HEK293 (cell line): ENCODE results near the gene ARID1A.

Experiments
- EGR2 ChIP-seq: fragments of 450-650 bp; formaldehyde crosslinking; IDR thresholded peaks from 2 replicates; pipeline ENCODE4 v1.5.1; 2016; ENCODE audit warnings: low read depth, missing biosample characterization, missing genetic modification characterization
- IKZF3 ChIP-seq: fragments of 450-650 bp; IDR thresholded peaks from 2 replicates; pipeline ENCODE4 v1.5.0; 2018; ENCODE audit warnings: missing biosample characterization, mild to moderate bottlenecking, missing genetic modification characterization, moderate library complexity
- OVOL3 ChIP-seq: fragments of 450-650 bp; formaldehyde crosslinking; IDR thresholded peaks from 2 replicates; pipeline ENCODE4 v1.5.1; 2016; ENCODE audit warnings: missing biosample characterization, missing genetic modification characterization
- SETDB1 ChIP-seq: IDR thresholded peaks from one replicate; pipeline ENCODE4 v1.6.1; 2017; ENCODE audit warnings: mild to moderate bottlenecking, low read length, moderate library complexity, mixed read lengths; ENCODE audit not compliant: insufficient read length
- WT1 ChIP-seq: fragments of 450-650 bp; formaldehyde crosslinking; IDR thresholded peaks from 2 replicates; pipeline ENCODE4 v1.5.1; 2016; ENCODE audit warnings: missing biosample characterization, missing genetic modification characterization
- ZEB2 ChIP-seq: fragments of 450-650 bp; formaldehyde crosslinking; IDR thresholded peaks from 2 replicates; pipeline ENCODE4 v1.5.1; 2016; ENCODE audit warnings: missing biosample characterization, missing genetic modification characterization
- ZNF2 ChIP-seq: fragments of 450-650 bp; formaldehyde crosslinking; IDR thresholded peaks from 2 replicates; pipeline ENCODE4 v1.5.1; 2016; ENCODE audit warnings: missing biosample characterization, missing genetic modification characterization
- ZNF24 ChIP-seq: fragments of 450-650 bp; formaldehyde crosslinking; IDR thresholded peaks from 2 replicates; pipeline ENCODE4 v1.5.1; 2016; ENCODE audit warnings: missing biosample characterization, missing genetic modification characterization
- ZNF274 ChIP-seq, 2 experiments: fragments of 200-500 bp in 1 of 2; fragments of 450-650 bp in 1 of 2; sonication (Bioruptor generic) in 1 of 2; formaldehyde crosslinking in 1 of 2; IDR thresholded peaks; 2 replicates each; pipeline versions ENCODE4 v1.5.1 to v1.6.1; 2014 to 2016; ENCODE audit warnings: borderline replicate concordance in 1 of 2, inconsistent platforms in 1 of 2, low read length in 1 of 2, missing biosample characterization in 1 of 2, missing genetic modification characterization in 1 of 2
- ZNF37A ChIP-seq: fragments of 450-650 bp; IDR thresholded peaks from 2 replicates; pipeline ENCODE4 v1.5.1; 2018; ENCODE audit warnings: missing biosample characterization, missing genetic modification characterization
- ZNF423 ChIP-seq: fragments of 450-650 bp; formaldehyde crosslinking; IDR thresholded peaks from 2 replicates; pipeline ENCODE4 v1.5.1; 2016; ENCODE audit warnings: missing biosample characterization, missing genetic modification characterization
- ZNF433 ChIP-seq: fragments of 450-650 bp; formaldehyde crosslinking; IDR thresholded peaks from 2 replicates; pipeline ENCODE4 v1.5.1; 2016; ENCODE audit warnings: missing biosample characterization, missing genetic modification characterization, low read depth
- ZNF530 ChIP-seq: fragments of 450-650 bp; formaldehyde crosslinking; IDR thresholded peaks from 2 replicates; pipeline ENCODE4 v1.5.1; 2016; ENCODE audit warnings: low read depth, missing biosample characterization, missing genetic modification characterization
- ZNF561 ChIP-seq: fragments of 450-650 bp; IDR thresholded peaks from 2 replicates; pipeline ENCODE4 v1.5.1; 2018; ENCODE audit warnings: missing biosample characterization, missing genetic modification characterization, borderline replicate concordance
- ZNF600 ChIP-seq: fragments of 450-650 bp; formaldehyde crosslinking; IDR thresholded peaks from 2 replicates; pipeline ENCODE4 v1.5.1; 2016; ENCODE audit warnings: missing biosample characterization, missing genetic modification characterization
- ZNF621 ChIP-seq: fragments of 450-650 bp; formaldehyde crosslinking; IDR thresholded peaks from 2 replicates; pipeline ENCODE4 v1.5.1; 2017; ENCODE audit warnings: missing biosample characterization, missing genetic modification characterization
- ZNF626 ChIP-seq: fragments of 450-650 bp; sonication (Bioruptor Pico); formaldehyde crosslinking; IDR thresholded peaks from 2 replicates; pipeline ENCODE4 v1.5.1; 2018; ENCODE audit warnings: missing biosample characterization, missing genetic modification characterization, inconsistent platforms
- ZNF664 ChIP-seq: fragments of 450-650 bp; formaldehyde crosslinking; IDR thresholded peaks from 2 replicates; pipeline ENCODE4 v1.5.1; 2016; ENCODE audit warnings: missing biosample characterization, missing genetic modification characterization
- ZNF76 ChIP-seq: fragments of 450-650 bp; formaldehyde crosslinking; IDR thresholded peaks from 2 replicates; pipeline ENCODE4; 2016; ENCODE audit warnings: low read depth, missing biosample characterization, missing genetic modification characterization, borderline replicate concordance
- ZNF791 ChIP-seq: fragments of 450-650 bp; formaldehyde crosslinking; IDR thresholded peaks from 2 replicates; pipeline ENCODE4 v1.5.1; 2016; ENCODE audit warnings: missing biosample characterization, missing genetic modification characterization
- TF ChIP-seq, protein P1 (sequence below): fragments of 450-650 bp; formaldehyde crosslinking; IDR thresholded peaks from 2 replicates; pipeline ENCODE4 v1.5.1; 2016; ENCODE audit warnings: missing biosample characterization, missing genetic modification characterization, borderline replicate concordance
- TF ChIP-seq, protein P2 (sequence below): fragments of 450-650 bp; formaldehyde crosslinking; IDR thresholded peaks from 2 replicates; pipeline ENCODE4 v1.5.1; 2016; ENCODE audit warnings: missing biosample characterization, missing genetic modification characterization, borderline replicate concordance
- TF ChIP-seq, protein P3 (sequence below): fragments of 450-650 bp; formaldehyde crosslinking; IDR thresholded peaks from 2 replicates; pipeline ENCODE4 v1.5.1; 2017; ENCODE audit warnings: missing biosample characterization, missing genetic modification characterization
- TF ChIP-seq, protein P4 (sequence below): fragments of 450-650 bp; formaldehyde crosslinking; IDR thresholded peaks from 2 replicates; pipeline ENCODE4 v1.5.1; 2016; ENCODE audit warnings: missing biosample characterization, missing genetic modification characterization
- TF ChIP-seq, protein P5 (sequence below): fragments of 450-650 bp; formaldehyde crosslinking; IDR thresholded peaks from 2 replicates; pipeline ENCODE4 v1.5.1; 2016; ENCODE audit warnings: missing biosample characterization, missing genetic modification characterization, low read depth
- TF ChIP-seq, protein P6 (sequence below): fragments of 450-650 bp; formaldehyde crosslinking; IDR thresholded peaks from 2 replicates; pipeline ENCODE4 v1.5.1; 2016; ENCODE audit warnings: missing biosample characterization, missing genetic modification characterization

Gene ARID1A

DNA sequence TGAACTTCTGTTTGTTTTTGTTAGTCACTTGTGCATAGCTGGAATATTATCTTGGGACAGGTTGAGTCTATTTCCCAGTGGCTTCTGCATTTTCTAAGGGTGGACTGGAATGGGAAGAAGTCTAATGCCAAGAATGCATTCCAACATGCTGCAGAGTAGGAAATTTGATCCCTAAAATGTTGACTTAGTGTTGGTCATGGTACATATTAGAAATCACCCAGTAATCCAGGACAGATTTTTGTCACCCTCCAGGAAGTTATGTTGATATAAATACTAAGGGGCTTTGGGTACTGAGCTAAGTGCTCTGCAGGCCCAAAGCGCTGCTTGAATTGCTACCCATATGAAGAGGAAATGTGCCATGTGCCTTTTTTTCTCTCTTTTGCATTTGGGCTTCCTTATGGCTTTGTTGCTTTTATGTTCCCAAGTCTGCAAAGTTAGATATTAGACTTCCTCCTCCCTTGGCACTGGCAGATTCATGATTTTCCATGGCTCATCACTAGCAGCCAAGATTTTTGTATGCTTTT is 10.0 kb downstream of the ARID1A start (continued):
- TF ChIP-seq, protein P1, sequence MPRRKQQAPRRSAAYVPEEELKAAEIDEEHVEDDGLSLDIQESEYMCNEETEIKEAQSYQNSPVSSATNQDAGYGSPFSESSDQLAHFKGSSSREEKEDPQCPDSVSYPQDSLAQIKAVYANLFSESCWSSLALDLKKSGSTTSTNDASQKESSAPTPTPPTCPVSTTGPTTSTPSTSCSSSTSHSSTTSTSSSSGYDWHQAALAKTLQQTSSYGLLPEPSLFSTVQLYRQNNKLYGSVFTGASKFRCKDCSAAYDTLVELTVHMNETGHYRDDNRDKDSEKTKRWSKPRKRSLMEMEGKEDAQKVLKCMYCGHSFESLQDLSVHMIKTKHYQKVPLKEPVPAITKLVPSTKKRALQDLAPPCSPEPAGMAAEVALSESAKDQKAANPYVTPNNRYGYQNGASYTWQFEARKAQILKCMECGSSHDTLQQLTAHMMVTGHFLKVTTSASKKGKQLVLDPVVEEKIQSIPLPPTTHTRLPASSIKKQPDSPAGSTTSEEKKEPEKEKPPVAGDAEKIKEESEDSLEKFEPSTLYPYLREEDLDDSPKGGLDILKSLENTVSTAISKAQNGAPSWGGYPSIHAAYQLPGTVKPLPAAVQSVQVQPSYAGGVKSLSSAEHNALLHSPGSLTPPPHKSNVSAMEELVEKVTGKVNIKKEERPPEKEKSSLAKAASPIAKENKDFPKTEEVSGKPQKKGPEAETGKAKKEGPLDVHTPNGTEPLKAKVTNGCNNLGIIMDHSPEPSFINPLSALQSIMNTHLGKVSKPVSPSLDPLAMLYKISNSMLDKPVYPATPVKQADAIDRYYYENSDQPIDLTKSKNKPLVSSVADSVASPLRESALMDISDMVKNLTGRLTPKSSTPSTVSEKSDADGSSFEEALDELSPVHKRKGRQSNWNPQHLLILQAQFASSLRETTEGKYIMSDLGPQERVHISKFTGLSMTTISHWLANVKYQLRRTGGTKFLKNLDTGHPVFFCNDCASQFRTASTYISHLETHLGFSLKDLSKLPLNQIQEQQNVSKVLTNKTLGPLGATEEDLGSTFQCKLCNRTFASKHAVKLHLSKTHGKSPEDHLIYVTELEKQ = peak; percentile 80
- no peak for TF ChIP-seq ZNF626 (tag by site-specific recombination)
- 0 out of 2 replicates have a peak, but pooled peaks have one; percentile 23 for TF ChIP-seq ZNF2 (tag by site-specific recombination)
- TF ChIP-seq ZNF423 (tag by site-specific recombination) = no peak
- TF ChIP-seq, protein P2, sequence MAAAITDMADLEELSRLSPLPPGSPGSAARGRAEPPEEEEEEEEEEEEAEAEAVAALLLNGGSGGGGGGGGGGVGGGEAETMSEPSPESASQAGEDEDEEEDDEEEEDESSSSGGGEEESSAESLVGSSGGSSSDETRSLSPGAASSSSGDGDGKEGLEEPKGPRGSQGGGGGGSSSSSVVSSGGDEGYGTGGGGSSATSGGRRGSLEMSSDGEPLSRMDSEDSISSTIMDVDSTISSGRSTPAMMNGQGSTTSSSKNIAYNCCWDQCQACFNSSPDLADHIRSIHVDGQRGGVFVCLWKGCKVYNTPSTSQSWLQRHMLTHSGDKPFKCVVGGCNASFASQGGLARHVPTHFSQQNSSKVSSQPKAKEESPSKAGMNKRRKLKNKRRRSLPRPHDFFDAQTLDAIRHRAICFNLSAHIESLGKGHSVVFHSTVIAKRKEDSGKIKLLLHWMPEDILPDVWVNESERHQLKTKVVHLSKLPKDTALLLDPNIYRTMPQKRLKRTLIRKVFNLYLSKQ (tag by site-specific recombination) = no peak
- peak; percentile 79; the same call in 1 of the 2 replicates for TF ChIP-seq WT1 (tag by site-specific recombination)
- TF ChIP-seq ZNF621 (tag by site-specific recombination) = no peak
- TF ChIP-seq ZNF791 = no peak
- no peak; the same call in none of the 2 replicates for TF ChIP-seq ZNF664 (tag by site-specific recombination)
- peak; percentile 62; the same call in 1 of the 2 replicates for TF ChIP-seq IKZF3
- no peak for TF ChIP-seq SETDB1
- TF ChIP-seq ZEB2 = peak; percentile 90
- TF ChIP-seq ZNF530 (tag by site-specific recombination) = no peak
- peak; percentile 58; the same call in 1 of the 2 replicates for TF ChIP-seq OVOL3 (tag by site-specific recombination)
- TF ChIP-seq, protein P3, sequence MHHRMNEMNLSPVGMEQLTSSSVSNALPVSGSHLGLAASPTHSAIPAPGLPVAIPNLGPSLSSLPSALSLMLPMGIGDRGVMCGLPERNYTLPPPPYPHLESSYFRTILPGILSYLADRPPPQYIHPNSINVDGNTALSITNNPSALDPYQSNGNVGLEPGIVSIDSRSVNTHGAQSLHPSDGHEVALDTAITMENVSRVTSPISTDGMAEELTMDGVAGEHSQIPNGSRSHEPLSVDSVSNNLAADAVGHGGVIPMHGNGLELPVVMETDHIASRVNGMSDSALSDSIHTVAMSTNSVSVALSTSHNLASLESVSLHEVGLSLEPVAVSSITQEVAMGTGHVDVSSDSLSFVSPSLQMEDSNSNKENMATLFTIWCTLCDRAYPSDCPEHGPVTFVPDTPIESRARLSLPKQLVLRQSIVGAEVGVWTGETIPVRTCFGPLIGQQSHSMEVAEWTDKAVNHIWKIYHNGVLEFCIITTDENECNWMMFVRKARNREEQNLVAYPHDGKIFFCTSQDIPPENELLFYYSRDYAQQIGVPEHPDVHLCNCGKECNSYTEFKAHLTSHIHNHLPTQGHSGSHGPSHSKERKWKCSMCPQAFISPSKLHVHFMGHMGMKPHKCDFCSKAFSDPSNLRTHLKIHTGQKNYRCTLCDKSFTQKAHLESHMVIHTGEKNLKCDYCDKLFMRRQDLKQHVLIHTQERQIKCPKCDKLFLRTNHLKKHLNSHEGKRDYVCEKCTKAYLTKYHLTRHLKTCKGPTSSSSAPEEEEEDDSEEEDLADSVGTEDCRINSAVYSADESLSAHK (tag by site-specific recombination) = peak; percentile 34
- TF ChIP-seq ZNF433 (tag by site-specific recombination) = no peak
- no peak for TF ChIP-seq ZNF561 (tag by site-specific recombination)
- peak; percentile 99 for TF ChIP-seq ZNF600
- no peak for TF ChIP-seq ZNF37A (tag by site-specific recombination)
- TF ChIP-seq ZNF274 (IDR thresholded peaks at IDR 0.05; ENCODE audit: low read length) = no peak
- TF ChIP-seq ZNF274 (tag by site-specific recombination; IDR thresholded peaks at IDR 0.05; ENCODE audit: borderline replicate concordance) = no peak
- TF ChIP-seq, protein P4, sequence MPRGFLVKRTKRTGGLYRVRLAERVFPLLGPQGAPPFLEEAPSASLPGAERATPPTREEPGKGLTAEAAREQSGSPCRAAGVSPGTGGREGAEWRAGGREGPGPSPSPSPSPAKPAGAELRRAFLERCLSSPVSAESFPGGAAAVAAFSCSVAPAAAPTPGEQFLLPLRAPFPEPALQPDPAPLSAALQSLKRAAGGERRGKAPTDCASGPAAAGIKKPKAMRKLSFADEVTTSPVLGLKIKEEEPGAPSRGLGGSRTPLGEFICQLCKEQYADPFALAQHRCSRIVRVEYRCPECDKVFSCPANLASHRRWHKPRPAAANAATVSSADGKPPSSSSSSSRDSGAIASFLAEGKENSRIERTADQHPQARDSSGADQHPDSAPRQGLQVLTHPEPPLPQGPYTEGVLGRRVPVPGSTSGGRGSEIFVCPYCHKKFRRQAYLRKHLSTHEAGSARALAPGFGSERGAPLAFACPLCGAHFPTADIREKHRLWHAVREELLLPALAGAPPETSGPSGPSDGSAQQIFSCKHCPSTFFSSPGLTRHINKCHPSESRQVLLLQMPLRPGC = peak; percentile 98
- TF ChIP-seq ZNF76 = 0 out of 2 replicates have a peak, but pooled peaks have one; percentile 34
- TF ChIP-seq ZNF24 (tag by site-specific recombination) = peak; percentile 78
- TF ChIP-seq, protein P5, sequence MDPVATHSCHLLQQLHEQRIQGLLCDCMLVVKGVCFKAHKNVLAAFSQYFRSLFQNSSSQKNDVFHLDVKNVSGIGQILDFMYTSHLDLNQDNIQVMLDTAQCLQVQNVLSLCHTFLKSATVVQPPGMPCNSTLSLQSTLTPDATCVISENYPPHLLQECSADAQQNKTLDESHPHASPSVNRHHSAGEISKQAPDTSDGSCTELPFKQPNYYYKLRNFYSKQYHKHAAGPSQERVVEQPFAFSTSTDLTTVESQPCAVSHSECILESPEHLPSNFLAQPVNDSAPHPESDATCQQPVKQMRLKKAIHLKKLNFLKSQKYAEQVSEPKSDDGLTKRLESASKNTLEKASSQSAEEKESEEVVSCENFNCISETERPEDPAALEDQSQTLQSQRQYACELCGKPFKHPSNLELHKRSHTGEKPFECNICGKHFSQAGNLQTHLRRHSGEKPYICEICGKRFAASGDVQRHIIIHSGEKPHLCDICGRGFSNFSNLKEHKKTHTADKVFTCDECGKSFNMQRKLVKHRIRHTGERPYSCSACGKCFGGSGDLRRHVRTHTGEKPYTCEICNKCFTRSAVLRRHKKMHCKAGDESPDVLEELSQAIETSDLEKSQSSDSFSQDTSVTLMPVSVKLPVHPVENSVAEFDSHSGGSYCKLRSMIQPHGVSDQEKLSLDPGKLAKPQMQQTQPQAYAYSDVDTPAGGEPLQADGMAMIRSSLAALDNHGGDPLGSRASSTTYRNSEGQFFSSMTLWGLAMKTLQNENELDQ (tag by site-specific recombination) = no peak
- no peak for TF ChIP-seq EGR2 (tag by site-specific recombination)
- TF ChIP-seq, protein P6, sequence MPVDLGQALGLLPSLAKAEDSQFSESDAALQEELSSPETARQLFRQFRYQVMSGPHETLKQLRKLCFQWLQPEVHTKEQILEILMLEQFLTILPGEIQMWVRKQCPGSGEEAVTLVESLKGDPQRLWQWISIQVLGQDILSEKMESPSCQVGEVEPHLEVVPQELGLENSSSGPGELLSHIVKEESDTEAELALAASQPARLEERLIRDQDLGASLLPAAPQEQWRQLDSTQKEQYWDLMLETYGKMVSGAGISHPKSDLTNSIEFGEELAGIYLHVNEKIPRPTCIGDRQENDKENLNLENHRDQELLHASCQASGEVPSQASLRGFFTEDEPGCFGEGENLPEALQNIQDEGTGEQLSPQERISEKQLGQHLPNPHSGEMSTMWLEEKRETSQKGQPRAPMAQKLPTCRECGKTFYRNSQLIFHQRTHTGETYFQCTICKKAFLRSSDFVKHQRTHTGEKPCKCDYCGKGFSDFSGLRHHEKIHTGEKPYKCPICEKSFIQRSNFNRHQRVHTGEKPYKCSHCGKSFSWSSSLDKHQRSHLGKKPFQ (tag by site-specific recombination) = no peak
